ENCODE measurements around the gene HRH2.

- TF ChIP-seq CTCF (IDR thresholded peaks at IDR 0.05) (no peak), POLR2AphosphoS5 (IDR thresholded peaks at IDR 0.05) (no peak), POLR2A (IDR thresholded peaks at IDR 0.05) (no peak), EP300 (IDR thresholded peaks at IDR 0.05) (no peak)
These were observed 56.1 kb downstream of the HRH2 start for GRCh38 chr5:175713930-175714329.
